ENCODE data around the gene COMMD9.

Gene COMMD9

GRCh38 chr11:36295926-36296325 is 6.7 kb upstream of the COMMD9 start, which contains the start of gene PRR5L:
TSS of gene PRR5L (plus strand) at chr11:36296288. CDS start at chr11:36401122, 104,834 bp downstream.
- no peak for DNase-seq

- no peak for DNase-seq
Observed at GRCh38 chr11:36292311-36292722, 3.1 kb upstream of the COMMD9 start.

- DNase-seq: no peak
Observed at GRCh38 chr11:36288442-36289225, 590 bp downstream of the COMMD9 start.

GRCh38 chr11:36282926-36283325 is 6.3 kb downstream of the COMMD9 start:
- DNase-seq: no peak

- DNase-seq: no peak
Observed at GRCh38 chr11:36281850-36282249, 7.4 kb downstream of the COMMD9 start.

GRCh38 chr11:36280531-36280930 is 8.7 kb downstream of the COMMD9 start:
- DNase-seq: no peak

GRCh38 chr11:36278531-36279282 is 10.5 kb downstream of the COMMD9 start:
- no peak for DNase-seq

- no peak for DNase-seq
Observed at GRCh38 chr11:36274414-36274813, 14.8 kb downstream of the COMMD9 start.

- DNase-seq: no peak
Observed at GRCh38 chr11:36273110-36273509, 16.1 kb downstream of the COMMD9 start.

GRCh38 chr11:36271794-36272407 is 17.3 kb downstream of the COMMD9 start:
- no peak for DNase-seq

- DNase-seq: no peak
Observed at GRCh38 chr11:36270701-36271100, 18.5 kb downstream of the COMMD9 start.

GRCh38 chr11:36268337-36268985 is 20.8 kb downstream of the COMMD9 start:
- no peak for DNase-seq

- no peak for DNase-seq
Observed at GRCh38 chr11:36266767-36267166, 22.5 kb downstream of the COMMD9 start.

- no peak for DNase-seq
Observed at GRCh38 chr11:36265793-36266628, 23.2 kb downstream of the COMMD9 start.

GRCh38 chr11:36264973-36265344 is 24.3 kb downstream of the COMMD9 start:
- no peak for DNase-seq

GRCh38 chr11:36264011-36264972 is 24.9 kb downstream of the COMMD9 start:
- DNase-seq: no peak

- no peak for DNase-seq
Observed at GRCh38 chr11:36261094-36261493, 28.1 kb downstream of the COMMD9 start.

GRCh38 chr11:36258730-36259360 is 30.4 kb downstream of the COMMD9 start:
- DNase-seq: no peak

GRCh38 chr11:36257351-36257750 is 31.9 kb downstream of the COMMD9 start:
- DNase-seq: no peak

GRCh38 chr11:36254713-36255112 is 34.5 kb downstream of the COMMD9 start:
- no peak for DNase-seq

GRCh38 chr11:36253238-36253637 is 36.0 kb downstream of the COMMD9 start:
- no peak for DNase-seq
